ENCODE data around the gene SLC13A3.

The SLC13A3 gene

DNA sequence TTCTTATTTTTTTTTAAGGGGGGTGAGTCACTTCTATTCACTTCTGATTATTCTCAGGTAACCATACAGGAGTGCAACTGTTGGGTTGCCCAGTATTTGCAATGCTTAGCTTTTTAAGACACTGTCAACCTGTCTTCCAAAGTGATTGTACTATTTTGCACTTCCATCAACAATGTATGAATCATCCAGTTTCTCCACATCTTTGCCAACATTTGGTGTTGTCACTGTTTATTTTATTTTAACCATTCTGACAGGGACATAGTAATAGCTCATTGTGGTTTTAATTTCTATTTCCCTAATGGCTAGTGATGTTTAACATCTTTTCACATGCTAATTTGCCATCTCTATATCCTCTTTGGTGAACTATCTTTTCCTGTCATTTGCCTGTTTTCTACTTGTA lies 1.4 kb upstream of the SLC13A3 start:
- no peak for DNase-seq (ENCODE audit: low spot score)

- no peak for DNase-seq (ENCODE audit: low spot score)
Observed at GRCh38 chr20:46650575-46651090, 626 bp downstream of the SLC13A3 start.

- no peak for DNase-seq (ENCODE audit: low spot score)
Observed at GRCh38 chr20:46649965-46650542, 1.2 kb downstream of the SLC13A3 start.

DNA sequence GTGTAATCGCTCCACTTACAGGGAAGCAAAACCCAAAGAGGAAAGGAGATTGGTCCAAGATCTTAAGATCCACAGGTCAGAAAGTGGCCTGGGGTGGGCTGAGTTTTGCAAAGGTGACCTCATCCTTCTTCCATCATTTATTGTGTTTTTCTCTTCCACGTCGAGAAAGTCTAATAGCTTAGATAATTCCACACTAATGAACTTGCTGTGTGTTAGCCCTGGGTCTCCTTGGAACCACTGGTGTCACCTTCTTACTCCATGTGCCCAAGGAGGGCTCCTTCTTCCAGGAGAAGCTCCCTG lies 1.7 kb downstream of the SLC13A3 start:
- DNase-seq (ENCODE audit: low spot score): no peak

DNA sequence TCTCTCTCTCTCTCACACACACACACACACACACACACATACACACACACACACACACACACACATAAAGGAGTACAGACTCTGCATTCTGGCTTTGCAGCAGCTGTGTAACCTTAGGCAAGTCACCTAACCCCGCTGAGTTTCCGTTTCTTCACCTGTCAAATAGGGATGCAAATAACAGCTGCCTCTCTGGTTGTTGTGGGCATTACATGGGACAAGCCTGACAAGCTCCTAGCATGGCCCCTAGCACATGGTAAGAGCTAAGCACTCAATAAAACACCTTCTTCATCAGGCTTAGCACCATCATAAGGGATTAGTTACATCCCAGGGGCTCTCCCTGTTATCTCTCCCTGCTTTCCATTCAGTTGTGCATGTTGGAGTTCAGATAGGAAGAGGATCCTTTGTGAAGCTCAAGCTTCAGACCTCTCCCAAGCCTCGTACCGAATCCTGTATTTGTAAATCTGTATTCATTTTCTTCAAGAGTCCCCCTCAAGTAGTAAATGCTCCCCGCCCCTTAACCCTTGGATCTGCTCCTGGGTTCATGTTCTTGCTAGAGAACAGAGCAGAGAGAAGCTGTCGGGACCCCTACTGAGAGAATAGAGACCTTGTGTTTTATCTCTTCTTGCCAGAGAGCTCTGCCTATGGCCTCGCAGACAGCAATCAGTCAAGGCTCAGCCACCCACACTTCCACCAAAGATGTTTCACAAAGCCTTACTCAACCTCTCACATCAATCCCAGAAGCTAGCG lies 2.2 kb downstream of the SLC13A3 start:
- DNase-seq (ENCODE audit: low spot score): no peak

DNA sequence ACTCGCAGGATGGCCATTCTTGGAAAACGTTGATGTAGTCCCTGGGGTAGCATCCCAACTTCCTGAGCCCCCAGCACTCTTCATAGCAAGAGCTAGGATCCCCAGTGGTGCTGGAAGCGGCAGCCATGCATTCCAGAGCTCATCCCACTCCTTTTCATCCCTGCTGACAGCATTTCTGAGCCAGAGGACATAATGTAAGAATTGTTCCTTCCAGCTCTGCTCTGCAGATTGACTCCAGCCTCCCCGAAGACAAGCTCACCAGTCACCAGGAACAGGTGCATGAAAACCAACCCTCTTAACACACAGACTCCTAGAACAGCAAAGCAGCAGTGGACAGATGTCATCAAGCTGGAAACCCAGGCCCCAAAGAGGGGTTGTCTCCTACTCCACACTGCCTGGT lies 3.8 kb downstream of the SLC13A3 start:
- no peak for DNase-seq (ENCODE audit: low spot score)

DNA sequence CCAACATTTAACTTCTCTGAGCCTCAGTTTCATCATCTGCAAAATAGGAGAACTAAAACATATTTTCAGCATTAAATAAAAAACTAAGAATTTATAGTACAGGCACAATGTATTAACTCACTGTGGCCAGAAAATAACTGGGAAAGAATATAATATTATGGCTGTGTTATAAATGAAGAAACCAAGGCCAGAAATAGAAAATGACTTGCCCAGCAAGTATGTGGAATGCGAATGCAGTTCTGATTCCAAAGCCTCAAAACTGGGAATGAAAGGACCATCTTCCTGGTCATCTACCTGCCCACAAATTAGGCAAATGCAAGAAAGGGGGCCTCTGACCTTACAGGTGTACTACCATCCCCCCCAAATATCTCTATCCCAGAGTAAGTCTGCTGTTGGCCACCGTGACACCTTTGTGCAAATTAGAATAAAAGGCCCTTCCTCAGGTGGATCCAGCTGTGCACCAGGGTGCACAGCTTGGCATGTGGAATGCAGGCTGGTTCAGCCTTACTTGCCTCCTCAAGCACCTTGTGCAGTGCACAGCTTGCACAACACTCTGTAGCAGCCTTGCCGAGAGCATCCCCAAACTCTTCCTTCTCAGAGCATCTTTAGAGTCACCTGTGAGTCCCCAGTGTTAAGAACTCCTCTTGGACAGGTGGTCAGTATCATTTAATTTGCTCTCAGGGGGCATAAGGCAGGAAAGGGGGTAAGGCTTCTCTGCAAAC lies 4.4 kb downstream of the SLC13A3 start:
- DNase-seq (ENCODE audit: low spot score): no peak

GRCh38 chr20:46646122-46646521 lies 5.1 kb downstream of the SLC13A3 start:
- DNase-seq (ENCODE audit: low spot score): no peak

GRCh38 chr20:46644733-46645132 lies 6.5 kb downstream of the SLC13A3 start:
- DNase-seq (ENCODE audit: low spot score): no peak

DNA sequence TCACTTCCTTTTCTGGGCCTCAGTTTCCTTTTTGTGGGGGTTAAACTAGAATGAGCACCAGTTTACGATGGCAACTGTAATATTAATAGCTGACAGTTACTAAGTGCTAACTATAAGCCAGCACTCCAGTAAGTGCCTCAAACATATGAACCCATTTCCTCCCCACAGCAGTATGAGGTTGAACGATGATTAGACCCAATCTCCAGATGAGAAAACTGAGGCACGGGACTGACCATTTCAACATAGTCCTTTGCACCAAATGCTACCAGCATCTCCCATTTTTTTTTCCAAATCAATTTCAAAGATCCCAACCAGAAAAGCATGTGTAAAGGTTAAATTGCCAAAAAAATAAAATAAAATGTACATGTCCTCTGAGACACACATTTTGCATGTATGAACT lies 7.1 kb downstream of the SLC13A3 start:
- no peak for DNase-seq (ENCODE audit: low spot score)

DNA sequence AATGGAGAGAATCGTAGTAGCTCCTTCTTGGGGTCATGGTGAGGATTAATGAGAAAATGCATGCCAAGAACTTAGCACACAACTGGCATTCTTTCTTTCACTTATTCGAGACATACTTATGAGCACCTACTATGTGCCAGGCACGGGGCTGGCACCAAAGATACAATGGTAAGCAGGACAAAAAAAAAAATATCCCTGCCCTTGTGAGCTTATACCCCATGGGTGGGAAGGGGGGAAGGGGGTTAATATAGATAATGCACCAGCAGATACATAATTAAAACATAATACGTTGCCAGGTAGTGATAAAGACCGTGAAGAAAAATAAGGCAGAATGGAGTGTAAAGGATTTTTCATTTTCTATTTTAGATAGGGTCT lies 8.3 kb downstream of the SLC13A3 start:
- DNase-seq (ENCODE audit: low spot score): no peak

- no peak for DNase-seq (ENCODE audit: low spot score)
Observed at GRCh38 chr20:46642265-46642968, 8.8 kb downstream of the SLC13A3 start.

GRCh38 chr20:46641424-46641823 lies 9.8 kb downstream of the SLC13A3 start:
- DNase-seq (ENCODE audit: low spot score): no peak

GRCh38 chr20:46640536-46641311 lies 10.5 kb downstream of the SLC13A3 start:
- DNase-seq (ENCODE audit: low spot score): no peak

GRCh38 chr20:46640044-46640443 lies 11.2 kb downstream of the SLC13A3 start:
- DNase-seq (ENCODE audit: low spot score): no peak

- no peak for DNase-seq (ENCODE audit: low spot score)
Observed at GRCh38 chr20:46639587-46639986, 11.7 kb downstream of the SLC13A3 start.

GRCh38 chr20:46638898-46639274 lies 12.4 kb downstream of the SLC13A3 start:
- DNase-seq (ENCODE audit: low spot score): no peak

- DNase-seq (ENCODE audit: low spot score): no peak
Observed at GRCh38 chr20:46638134-46638897, 12.9 kb downstream of the SLC13A3 start.

GRCh38 chr20:46637427-46638133 lies 13.7 kb downstream of the SLC13A3 start:
- DNase-seq (ENCODE audit: low spot score): no peak

- DNase-seq (ENCODE audit: low spot score): no peak
Observed at GRCh38 chr20:46637020-46637419, 14.2 kb downstream of the SLC13A3 start.

- no peak for DNase-seq (ENCODE audit: low spot score)
Observed at GRCh38 chr20:46636514-46636913, 14.7 kb downstream of the SLC13A3 start.
